HG03558 (cell line): ENCODE measurements around the gene MRPL33.

Experiments
- ATAC-seq: cut with Tn5 transposase; IDR thresholded peaks from one replicate; pipeline ENCODE4 v1.9.1; 2021; ENCODE audit warnings: moderate number of reproducible peaks; ENCODE audit not compliant: unreplicated experiment; ENCODE audit errors: extremely low read depth

Gene MRPL33

DNA sequence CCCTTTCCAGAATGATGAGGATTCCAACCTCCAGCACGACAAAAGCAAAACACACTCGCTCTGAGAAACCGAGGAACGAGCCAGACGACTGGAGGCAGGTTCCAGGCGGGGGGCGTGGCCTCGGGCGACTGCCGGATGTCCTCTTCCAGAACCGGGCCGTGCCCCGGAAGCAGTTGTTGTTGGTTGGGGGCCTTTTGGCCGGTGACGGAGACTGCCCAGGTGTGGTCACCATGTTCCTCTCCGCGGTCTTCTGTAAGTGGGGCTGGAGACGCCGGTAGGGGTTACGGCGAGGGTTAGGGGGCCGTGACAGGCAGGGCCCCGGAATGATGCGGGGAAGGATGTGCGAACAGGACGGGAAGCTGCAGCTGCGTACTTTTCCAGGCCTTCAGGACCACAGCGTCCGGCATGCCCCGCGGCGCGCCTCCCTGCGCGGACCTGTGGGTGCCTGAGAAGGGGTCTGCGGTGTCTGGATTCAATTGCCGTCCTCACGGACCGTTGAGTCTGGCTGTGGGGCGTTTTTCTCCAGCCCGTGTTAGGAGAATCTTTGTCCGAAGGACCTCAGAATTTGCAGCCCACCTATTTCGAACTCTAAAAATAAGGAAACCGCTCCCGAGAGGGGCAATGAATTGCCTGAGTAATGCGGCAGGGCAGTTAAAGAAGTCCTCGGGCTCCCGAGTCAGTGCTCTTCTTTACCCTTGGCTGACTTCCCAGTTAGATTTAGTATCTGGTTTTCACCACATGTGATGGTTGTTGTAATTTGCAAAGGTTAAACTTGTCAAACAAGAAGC is at the start of gene MRPL33:
TSS of gene MRPL33 (plus strand) at position 172 of the 788 bp plus-strand sequence. CDS start at position 231, 59 bp downstream.
- peak; percentile 86 for ATAC-seq

- ATAC-seq = no peak
Observed at GRCh38 chr2:27721884-27722485, 49.5 kb upstream of the MRPL33 start.

DNA sequence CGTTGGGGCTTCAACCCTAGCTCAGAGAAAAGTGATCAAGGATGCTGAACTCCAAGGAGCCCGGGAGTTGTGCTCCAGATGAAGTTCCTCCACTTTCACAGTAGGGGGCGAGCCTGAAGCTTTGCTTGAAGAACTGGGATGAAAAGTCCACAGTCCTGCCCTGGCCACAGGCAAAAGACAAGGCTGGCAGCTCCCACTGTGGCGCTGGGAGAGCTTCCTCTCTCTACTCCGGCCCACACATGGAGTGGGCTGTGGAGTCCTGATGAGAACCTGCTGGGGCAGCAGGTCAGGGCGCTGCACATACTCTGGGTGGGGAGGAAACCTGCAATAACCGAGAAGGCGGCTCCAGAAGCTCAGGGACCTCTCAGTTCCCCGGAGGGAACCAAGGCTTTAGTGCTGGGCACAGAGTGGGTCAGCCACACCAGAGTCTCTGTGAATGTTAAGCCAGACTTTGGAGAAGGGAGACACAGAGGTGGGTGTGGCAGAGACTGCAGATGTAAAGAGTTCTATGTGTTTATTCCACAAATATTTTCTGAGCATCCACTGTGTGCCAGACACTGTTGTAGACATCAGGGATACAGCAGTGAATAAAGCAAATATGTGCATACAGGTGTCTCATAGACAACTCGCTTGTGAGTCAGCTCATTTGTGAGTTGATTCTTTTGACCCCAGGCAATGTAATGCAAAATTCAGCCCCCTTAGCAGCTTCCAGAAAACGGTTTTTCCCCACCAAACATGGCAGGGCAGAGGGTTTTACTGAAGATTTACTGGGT is 48.0 kb upstream of the MRPL33 start:
- ATAC-seq = no peak

GRCh38 chr2:27724191-27724590 is 47.3 kb upstream of the MRPL33 start:
- no peak for ATAC-seq

DNA sequence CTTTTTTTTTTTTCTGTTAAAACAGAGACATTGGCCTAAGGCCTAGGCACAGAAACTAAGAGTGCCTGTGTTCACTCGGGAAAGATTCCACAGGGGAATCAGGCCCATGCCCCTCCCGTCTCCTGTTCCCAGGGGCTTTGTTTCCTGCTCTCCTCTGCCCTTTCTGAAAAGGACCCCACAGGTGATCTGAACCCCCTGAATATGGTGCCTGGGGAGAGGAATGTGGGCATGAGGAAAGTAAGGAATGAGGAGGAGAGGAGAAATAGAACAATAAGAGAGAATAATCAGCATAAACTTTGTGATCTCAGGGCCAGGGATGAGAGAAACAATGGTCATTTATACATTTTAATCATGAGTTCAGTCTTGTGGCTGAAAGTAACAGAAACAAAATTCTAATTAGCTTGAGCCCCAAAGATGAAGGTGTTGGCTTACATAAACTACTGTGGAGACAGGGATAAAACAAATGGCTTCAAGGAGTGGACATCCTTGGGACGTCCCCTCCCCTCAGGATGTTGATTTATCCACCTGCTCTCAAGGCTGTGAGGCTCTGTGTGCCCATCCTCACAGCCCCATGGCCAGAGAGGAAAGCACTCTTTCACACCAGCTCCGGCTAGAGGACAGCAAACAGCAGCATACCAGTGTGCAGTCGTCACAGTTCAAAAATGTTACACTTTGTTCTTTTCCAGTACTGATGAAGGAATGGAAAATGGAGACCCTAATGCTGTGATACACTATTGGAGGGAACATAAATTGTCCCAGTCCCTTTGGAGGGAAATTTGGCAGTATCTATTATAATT is 46.4 kb upstream of the MRPL33 start:
- ATAC-seq = no peak

DNA sequence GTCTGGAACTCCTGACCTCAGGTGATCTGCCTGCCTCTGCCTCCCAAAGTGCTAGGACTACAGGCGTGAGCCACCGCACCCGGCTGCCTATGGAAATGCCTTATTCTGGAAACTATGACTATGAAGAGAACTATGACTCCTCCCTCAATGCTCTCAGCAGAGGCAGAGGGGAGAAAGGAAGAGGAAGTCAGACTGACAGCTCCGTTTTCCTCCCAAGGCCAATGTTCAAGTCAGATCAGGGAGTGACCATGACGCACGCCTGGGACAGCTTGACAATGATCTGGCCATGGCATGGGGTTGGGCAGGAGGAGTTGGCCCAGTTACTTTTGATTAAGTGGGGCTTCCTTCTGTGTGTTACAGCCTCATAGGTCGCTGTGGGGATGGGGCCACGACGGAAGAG is 44.3 kb upstream of the MRPL33 start:
- ATAC-seq = no peak

GRCh38 chr2:27728081-27728858 is 43.2 kb upstream of the MRPL33 start:
- ATAC-seq = no peak

DNA sequence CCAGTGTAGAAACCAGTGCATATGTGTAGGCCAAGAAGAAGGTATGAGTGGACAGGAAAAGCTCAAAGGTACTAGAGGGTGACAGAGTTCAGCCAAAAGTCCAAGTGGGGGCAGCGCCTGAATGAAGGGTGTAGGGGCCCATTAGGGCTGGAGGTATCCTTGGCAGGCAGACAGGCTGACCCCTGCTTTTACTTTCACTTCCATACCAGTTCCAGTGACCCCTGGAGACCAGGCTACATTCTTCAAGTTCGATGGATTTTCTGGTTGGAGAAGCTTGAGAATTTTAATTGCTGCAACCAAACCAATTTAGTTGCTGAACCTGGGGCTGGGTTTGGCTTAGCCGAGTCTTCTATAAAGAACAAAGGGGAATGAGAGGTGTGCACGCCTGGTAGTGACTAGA is 42.3 kb upstream of the MRPL33 start:
- no peak for ATAC-seq

- ATAC-seq = no peak
Observed at GRCh38 chr2:27729614-27730013, 41.9 kb upstream of the MRPL33 start.

- no peak for ATAC-seq
Observed at GRCh38 chr2:27730261-27730662, 41.3 kb upstream of the MRPL33 start.

GRCh38 chr2:27730980-27731691 is 40.4 kb upstream of the MRPL33 start:
- ATAC-seq = no peak

GRCh38 chr2:27734305-27734704 is 37.2 kb upstream of the MRPL33 start:
- ATAC-seq = no peak

DNA sequence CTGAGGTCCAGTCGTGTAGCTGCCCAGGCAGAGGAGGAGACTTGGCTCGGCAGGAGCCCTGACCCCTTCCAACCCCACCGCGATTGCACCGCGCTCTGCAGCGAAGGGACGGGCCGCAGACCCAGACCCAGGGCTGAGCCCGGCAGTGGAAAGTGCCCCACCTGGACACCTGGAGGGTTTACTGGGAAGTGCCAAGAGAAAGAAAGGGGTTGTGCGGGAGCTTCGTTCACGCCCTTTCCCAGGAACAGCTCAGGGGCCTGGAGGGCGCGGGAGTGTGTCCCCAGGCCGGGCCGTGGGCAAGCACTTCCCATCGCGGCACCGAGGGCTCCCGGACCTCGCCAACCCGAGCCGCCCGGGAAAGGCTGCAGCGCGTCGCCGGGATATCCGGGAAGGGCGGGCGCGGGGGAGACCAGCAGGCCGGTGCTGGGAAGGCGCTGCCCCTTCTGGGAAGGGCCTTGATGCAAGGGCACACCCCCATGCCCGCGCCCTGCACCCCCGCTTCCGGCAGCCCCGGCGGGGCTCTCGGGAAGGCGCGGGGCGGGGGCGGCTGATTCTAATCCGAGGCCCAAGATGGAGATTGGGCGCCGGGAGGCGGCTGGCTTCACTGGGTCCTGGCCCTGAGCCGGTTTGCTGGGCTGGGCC is 36.1 kb upstream of the MRPL33 start:
- ATAC-seq = no peak

- ATAC-seq = no peak
Observed at GRCh38 chr2:27736031-27736889, 35.3 kb upstream of the MRPL33 start.

GRCh38 chr2:27736890-27737204 is 34.7 kb upstream of the MRPL33 start:
- no peak for ATAC-seq

GRCh38 chr2:27737676-27738348 is 33.7 kb upstream of the MRPL33 start:
- ATAC-seq = no peak

GRCh38 chr2:27738349-27739057 is 33.0 kb upstream of the MRPL33 start:
- no peak for ATAC-seq
